ENCODE measurements around the gene SLC25A14. TPM values are rescaled to one million over a fixed set of nuclear protein-coding genes. Genes with fewer than 3 reads are reported as not detected.
A peak's percentile ranks its signal among the peaks of the same experiment; 100 is the strongest.
"Not testable (repeated sequence)": the region's sequence is repeated elsewhere in the genome, so short reads cannot be mapped to it uniquely, and the experiment has no call there.

SLC25A14 gene
- total RNA-seq (2014; rRNA removed; shearing (Covaris generic); ENCODE audit: low replicate concordance) = 4.9 and 10.0 TPM in 2 replicates

GRCh38 chrX:130339408-130340222 is at the start of gene SLC25A14:
TSS of gene SLC25A14 (plus strand) at chrX:130339919. CDS start at chrX:130340279, 360 bp downstream.
- Histone ChIP-seq H3K27me3 (no peaks in the 10 kb centered on the region), H3K9me3 (no peaks in the 10 kb centered on the region), H3K36me3 (no peaks in the 10 kb centered on the region), H3K4me3 (peak within 1 kb of the TSS; percentile 75)
- peak; percentile 71 for DNase-seq

- Histone ChIP-seq H3K36me3 (no peaks in the 10 kb centered on the region), H3K9me3 (no peaks in the 10 kb centered on the region), H3K4me3 (no peak overlapping the region), H3K27me3 (no peaks in the 10 kb centered on the region)
- DNase-seq = peak; percentile 16
Observed at GRCh38 chrX:130295519-130296296, 44.0 kb upstream of the SLC25A14 start.

GRCh38 chrX:130296297-130296678 is 43.4 kb upstream of the SLC25A14 start:
- no peaks in the 10 kb centered on the region for H3K27me3 ChIP-seq
- no peak overlapping the region for H3K4me3 ChIP-seq
- DNase-seq = no peak
- H3K9me3 ChIP-seq = no peaks in the 10 kb centered on the region
- H3K36me3 ChIP-seq = no peaks in the 10 kb centered on the region

- Histone ChIP-seq H3K4me3 (no peak overlapping the region), H3K36me3 (no peaks in the 10 kb centered on the region), H3K27me3 (no peaks in the 10 kb centered on the region), H3K9me3 (no peaks in the 10 kb centered on the region)
- DNase-seq = no peak
Observed at GRCh38 chrX:130296743-130297142, 43.0 kb upstream of the SLC25A14 start.

GRCh38 chrX:130299279-130300009 is 40.3 kb upstream of the SLC25A14 start:
- H3K9me3 ChIP-seq = no peaks in the 10 kb centered on the region
- DNase-seq = no peak

GRCh38 chrX:130300010-130300282 is 39.8 kb upstream of the SLC25A14 start:
- no peaks in the 10 kb centered on the region for H3K9me3 ChIP-seq
- H3K36me3 ChIP-seq = no peaks in the 10 kb centered on the region
- H3K4me3 ChIP-seq = no peak overlapping the region
- DNase-seq = no peak
- no peaks in the 10 kb centered on the region for H3K27me3 ChIP-seq

More at GRCh38 chrX:130299279-130300009, 40.3 kb upstream of the SLC25A14 start:
- Histone ChIP-seq H3K36me3 (no peaks in the 10 kb centered on the region), H3K4me3 (no peak overlapping the region), H3K27me3 (no peaks in the 10 kb centered on the region)

- no peaks in the 10 kb centered on the region for H3K36me3 ChIP-seq
- no peaks in the 10 kb centered on the region for H3K27me3 ChIP-seq
- H3K9me3 ChIP-seq = no peaks in the 10 kb centered on the region
- no peak for DNase-seq
- no peak overlapping the region for H3K4me3 ChIP-seq
Observed at GRCh38 chrX:130301405-130301804, 38.3 kb upstream of the SLC25A14 start.

GRCh38 chrX:130301977-130302376 is 37.7 kb upstream of the SLC25A14 start:
- H3K36me3 ChIP-seq = no peaks in the 10 kb centered on the region
- no peak overlapping the region for H3K4me3 ChIP-seq
- no peak for DNase-seq
- H3K9me3 ChIP-seq = no peaks in the 10 kb centered on the region
- H3K27me3 ChIP-seq = no peaks in the 10 kb centered on the region

GRCh38 chrX:130304587-130305368 is 34.9 kb upstream of the SLC25A14 start:
- H3K9me3 ChIP-seq = no peaks in the 10 kb centered on the region
- H3K27me3 ChIP-seq = no peaks in the 10 kb centered on the region
- H3K4me3 ChIP-seq = no peak overlapping the region
- no peaks in the 10 kb centered on the region for H3K36me3 ChIP-seq
- no peak for DNase-seq

GRCh38 chrX:130319886-130320285 is 19.8 kb upstream of the SLC25A14 start:
- H3K36me3 ChIP-seq, DNase-seq, H3K27me3 ChIP-seq, H3K9me3 ChIP-seq, H3K4me3 ChIP-seq: not testable (repeated sequence)

GRCh38 chrX:130321550-130321949 is 18.2 kb upstream of the SLC25A14 start:
- Histone ChIP-seq H3K4me3 (no peak overlapping the region), H3K36me3 (no peaks in the 10 kb centered on the region), H3K9me3 (no peaks in the 10 kb centered on the region), H3K27me3 (peaks cover 4% of the 10 kb centered on the region; the same call in 1 of the 2 replicates)
- DNase-seq = no peak

- no peaks in the 10 kb centered on the region for H3K9me3 ChIP-seq
- no peak for DNase-seq
Observed at GRCh38 chrX:130330146-130330545, 9.6 kb upstream of the SLC25A14 start.

GRCh38 chrX:130330706-130331105 is 9.0 kb upstream of the SLC25A14 start:
- no peaks in the 10 kb centered on the region for H3K9me3 ChIP-seq
- no peaks in the 10 kb centered on the region for H3K36me3 ChIP-seq
- DNase-seq = peak; percentile 42
- H3K27me3 ChIP-seq = no peaks in the 10 kb centered on the region
- no peak overlapping the region for H3K4me3 ChIP-seq

More at GRCh38 chrX:130330146-130330545, 9.6 kb upstream of the SLC25A14 start:
- no peaks in the 10 kb centered on the region for H3K36me3 ChIP-seq
- no peak overlapping the region for H3K4me3 ChIP-seq
- no peaks in the 10 kb centered on the region for H3K27me3 ChIP-seq

GRCh38 chrX:130336531-130336930 is 3.2 kb upstream of the SLC25A14 start:
- Histone ChIP-seq H3K4me3 (no peak overlapping the region), H3K36me3 (no peaks in the 10 kb centered on the region), H3K9me3 (no peaks in the 10 kb centered on the region), H3K27me3 (no peaks in the 10 kb centered on the region)
- DNase-seq = no peak

- H3K4me3 ChIP-seq = peak overlapping the region; percentile 75
- H3K9me3 ChIP-seq, DNase-seq, H3K36me3 ChIP-seq, H3K27me3 ChIP-seq: not testable (repeated sequence)
Observed at GRCh38 chrX:130338869-130339268, 850 bp upstream of the SLC25A14 start.

- Histone ChIP-seq H3K4me3 (peak overlapping the region; percentile 75), H3K36me3 (no peaks in the 10 kb centered on the region), H3K27me3 (no peaks in the 10 kb centered on the region), H3K9me3 (no peaks in the 10 kb centered on the region)
- DNase-seq = no peak
Observed at GRCh38 chrX:130340271-130340670, 552 bp downstream of the SLC25A14 start.

All from MG63 (cell line).